Calu3 (cell line): ENCODE measurements around the gene ZFYVE28. TPM values are rescaled to one million over a fixed set of nuclear protein-coding genes. Genes with fewer than 3 reads are reported as not detected.

Experiments used
- BruUV-seq: library from RNA; stranded (reverse); fragments of 400-500 nt; replicated peaks from 2 replicates; lab custom pipeline; 2021; lab: Mats Ljungman, UMichigan
- CTCF ChIA-PET: fragments of 300-600 bp; sonication (Branson Sonifier 250); formaldehyde crosslinking; loops from one replicate; lab custom pipeline; 2022; ENCODE audit warnings: antibody characterized with exemption; lab: Charles Lee
- DNase-seq: peaks from one replicate; pipeline ENCODE4 v3.0.0; 2022
- H3K27ac Mint-ChIP-seq: one replicate; pipeline ENCODE4 v1.8.0; 2022; ENCODE audit warnings: mixed read lengths; ENCODE audit not compliant: unreplicated experiment
- H3K27me3 Mint-ChIP-seq: one replicate; pipeline ENCODE4 v1.8.0; 2022; ENCODE audit warnings: mixed read lengths; ENCODE audit not compliant: unreplicated experiment
- H3K36me3 Mint-ChIP-seq: one replicate; pipeline ENCODE4 v1.8.0; 2022; ENCODE audit warnings: mild to moderate bottlenecking, moderate library complexity, mixed read lengths; ENCODE audit not compliant: insufficient read depth, unreplicated experiment
- H3K4me1 Mint-ChIP-seq: one replicate; pipeline ENCODE4 v1.8.0; 2022; ENCODE audit warnings: mild to moderate bottlenecking, low read depth, mixed read lengths; ENCODE audit not compliant: unreplicated experiment
- H3K4me3 Mint-ChIP-seq: one replicate; pipeline ENCODE4 v1.8.0; 2022; ENCODE audit warnings: mild to moderate bottlenecking, low read depth, moderate library complexity, mixed read lengths; ENCODE audit not compliant: unreplicated experiment
- H3K9me3 Mint-ChIP-seq: one replicate; pipeline ENCODE4 v1.8.0; 2022; ENCODE audit warnings: low read depth, mixed read lengths; ENCODE audit not compliant: unreplicated experiment
- intact Hi-C: fragments of 100-400 bp; cut with micrococcal nuclease; formaldehyde crosslinking; loops from one replicate; pipeline ENCODE4 v1.10.0; 2022; ENCODE audit not compliant: unreplicated experiment
- total RNA-seq: library from RNA; stranded (reverse); gene quantifications from 2 replicates; pipeline ENCODE4 v1.2.3, GENCODE V29; 2022
- TF ChIP-seq, protein P1 (sequence below): fragments of 200-600 bp; IDR thresholded peaks from one replicate; pipeline ENCODE4 v1.8.0; 2022; ENCODE audit warnings: antibody characterized with exemption; ENCODE audit not compliant: unreplicated experiment

The ZFYVE28 gene
- total RNA-seq, 1 experiment from 2014 or later: 1.2 TPM

DNA sequence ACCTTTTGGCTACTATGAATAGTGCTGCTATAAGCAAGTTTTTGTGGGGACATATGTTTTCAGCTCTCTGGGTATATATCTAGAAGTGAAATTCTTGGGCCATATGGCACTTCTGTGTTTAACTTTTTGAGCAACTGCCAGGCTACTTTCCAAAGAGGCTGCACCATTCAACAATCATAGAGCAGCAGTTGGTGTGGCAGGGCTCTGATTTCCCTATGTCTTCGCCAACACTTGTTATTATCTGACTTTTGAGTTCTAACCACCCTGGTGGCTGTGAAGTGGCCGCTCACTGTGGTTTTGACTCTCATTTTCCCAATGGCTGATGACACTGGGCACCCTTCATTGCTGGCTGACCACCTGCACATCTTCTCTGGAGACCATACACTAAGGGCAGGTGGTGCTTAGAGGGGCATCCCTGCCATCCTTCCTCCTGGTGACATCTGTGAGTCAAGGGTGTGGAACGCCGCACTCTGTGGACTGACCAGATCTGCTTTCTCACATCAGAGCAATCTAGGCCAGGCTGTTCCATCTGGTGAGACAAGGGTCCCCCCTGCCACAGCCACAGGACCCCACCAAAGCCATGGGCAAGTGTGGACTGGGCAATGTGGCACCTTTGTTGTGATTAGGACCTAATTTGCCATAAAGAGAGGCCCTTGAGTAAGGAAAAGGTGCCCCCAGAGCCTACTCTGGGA is 49.6 kb downstream of the ZFYVE28 start:
- CTCF ChIA-PET: interaction anchor here (0.7 kb wide), 2 partner anchors 82 to 95 kb away, joined by 3 read pairs; no protein-coding TSS in a partner anchor
- Mint-ChIP-seq H3K9me3 (no peaks in the 10 kb centered on the region), H3K36me3 (no peaks in the 10 kb centered on the region), H3K4me1 (no peaks in the 10 kb centered on the region), H3K27ac (no peak overlapping the region), H3K27me3 (no peaks in the 10 kb centered on the region), H3K4me3 (no peak overlapping the region)
- TF ChIP-seq, protein P1, sequence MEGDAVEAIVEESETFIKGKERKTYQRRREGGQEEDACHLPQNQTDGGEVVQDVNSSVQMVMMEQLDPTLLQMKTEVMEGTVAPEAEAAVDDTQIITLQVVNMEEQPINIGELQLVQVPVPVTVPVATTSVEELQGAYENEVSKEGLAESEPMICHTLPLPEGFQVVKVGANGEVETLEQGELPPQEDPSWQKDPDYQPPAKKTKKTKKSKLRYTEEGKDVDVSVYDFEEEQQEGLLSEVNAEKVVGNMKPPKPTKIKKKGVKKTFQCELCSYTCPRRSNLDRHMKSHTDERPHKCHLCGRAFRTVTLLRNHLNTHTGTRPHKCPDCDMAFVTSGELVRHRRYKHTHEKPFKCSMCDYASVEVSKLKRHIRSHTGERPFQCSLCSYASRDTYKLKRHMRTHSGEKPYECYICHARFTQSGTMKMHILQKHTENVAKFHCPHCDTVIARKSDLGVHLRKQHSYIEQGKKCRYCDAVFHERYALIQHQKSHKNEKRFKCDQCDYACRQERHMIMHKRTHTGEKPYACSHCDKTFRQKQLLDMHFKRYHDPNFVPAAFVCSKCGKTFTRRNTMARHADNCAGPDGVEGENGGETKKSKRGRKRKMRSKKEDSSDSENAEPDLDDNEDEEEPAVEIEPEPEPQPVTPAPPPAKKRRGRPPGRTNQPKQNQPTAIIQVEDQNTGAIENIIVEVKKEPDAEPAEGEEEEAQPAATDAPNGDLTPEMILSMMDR: no peak
- intact Hi-C loops: no loop called here
- DNase-seq: no peak
- BruUV-seq: no TSS peak

DNA sequence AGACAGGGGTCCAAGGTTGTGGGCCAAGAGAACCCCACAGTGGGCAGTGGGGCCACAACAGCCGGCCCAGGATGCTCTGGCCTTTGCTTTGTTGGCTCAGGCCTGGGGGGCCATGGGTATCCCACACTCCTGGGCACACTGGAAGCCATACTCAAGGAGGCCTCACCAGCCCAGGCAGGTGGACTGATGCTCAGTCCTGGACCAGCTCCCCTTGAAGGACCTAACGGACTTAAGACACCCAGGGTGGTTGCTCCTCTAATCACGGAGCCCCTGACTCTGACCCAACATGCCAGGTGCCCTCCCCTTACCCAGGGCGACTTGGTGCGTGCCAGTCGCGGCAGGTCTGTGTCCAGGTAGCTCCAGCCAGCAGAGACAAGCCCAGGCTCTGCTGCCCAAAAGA is 50.8 kb downstream of the ZFYVE28 start:
- CTCF ChIA-PET: interaction anchor here (0.7 kb wide), 1 partner anchor 83 kb away, joined by 3 read pairs; no protein-coding TSS in a partner anchor
- TF ChIP-seq, protein P1: no peak
- no TSS peak for BruUV-seq
- Mint-ChIP-seq H3K4me1 (no peaks in the 10 kb centered on the region), H3K9me3 (no peaks in the 10 kb centered on the region), H3K27ac (no peak overlapping the region), H3K4me3 (no peak overlapping the region), H3K36me3 (no peaks in the 10 kb centered on the region), H3K27me3 (no peaks in the 10 kb centered on the region)
- intact Hi-C loops: no loop called here
- DNase-seq: no peak

DNA sequence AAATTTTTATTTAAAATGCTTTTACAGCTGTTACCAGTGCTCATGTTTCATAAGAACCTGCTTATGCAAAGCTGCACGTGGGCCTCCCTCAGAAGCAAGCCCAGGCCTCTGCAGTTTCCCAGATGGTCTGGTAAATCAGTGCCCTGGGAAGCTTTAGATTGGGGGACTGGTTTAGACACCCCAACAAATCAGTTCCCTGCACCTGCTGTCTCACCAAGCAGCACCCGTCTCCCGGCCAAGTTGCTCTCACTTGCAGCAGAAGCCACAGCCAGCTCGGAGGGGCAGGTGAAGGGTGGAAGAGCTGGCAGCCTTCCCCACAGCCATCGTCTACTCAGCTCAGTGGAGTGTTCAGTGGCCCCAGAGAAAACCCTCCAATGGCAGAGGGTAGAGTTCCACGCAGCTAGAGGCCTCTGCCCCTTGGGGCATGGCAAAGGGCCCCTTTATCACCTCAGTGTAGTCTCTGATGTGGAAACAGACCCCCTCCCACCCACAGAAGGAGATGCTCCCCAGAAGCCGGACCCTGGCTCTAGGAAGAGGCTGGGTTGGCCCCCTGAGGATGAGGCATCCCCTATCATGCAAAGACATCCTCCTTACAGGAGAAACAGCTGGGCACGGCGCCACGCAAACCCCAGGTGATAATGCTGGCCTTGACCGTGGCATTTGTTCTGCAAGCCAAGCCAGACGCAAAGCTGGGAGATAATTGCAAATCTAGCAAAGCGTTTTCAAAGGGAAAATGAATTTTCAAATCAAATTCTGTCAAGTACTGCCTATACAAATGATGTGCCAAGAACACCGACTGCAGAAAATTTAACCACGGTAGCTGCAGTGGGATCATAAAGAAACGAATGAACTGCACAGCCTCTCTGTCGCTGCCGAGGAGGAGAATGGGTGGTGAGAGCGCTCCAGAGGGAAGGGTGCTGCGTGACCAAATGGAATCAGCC is 51.9 kb downstream of the ZFYVE28 start:
- intact Hi-C loops: no loop called here
- BruUV-seq: no TSS peak
- TF ChIP-seq, protein P1: no peak
- no peak overlapping the region for H3K27ac Mint-ChIP-seq
- no peaks in the 10 kb centered on the region for H3K36me3 Mint-ChIP-seq
- H3K27me3 Mint-ChIP-seq: peaks cover 3% of the 10 kb centered on the region
- no peak for DNase-seq
- H3K4me3 Mint-ChIP-seq: no peak overlapping the region
- CTCF ChIA-PET: no interaction called here
- H3K9me3 Mint-ChIP-seq: no peaks in the 10 kb centered on the region
- no peaks in the 10 kb centered on the region for H3K4me1 Mint-ChIP-seq

DNA sequence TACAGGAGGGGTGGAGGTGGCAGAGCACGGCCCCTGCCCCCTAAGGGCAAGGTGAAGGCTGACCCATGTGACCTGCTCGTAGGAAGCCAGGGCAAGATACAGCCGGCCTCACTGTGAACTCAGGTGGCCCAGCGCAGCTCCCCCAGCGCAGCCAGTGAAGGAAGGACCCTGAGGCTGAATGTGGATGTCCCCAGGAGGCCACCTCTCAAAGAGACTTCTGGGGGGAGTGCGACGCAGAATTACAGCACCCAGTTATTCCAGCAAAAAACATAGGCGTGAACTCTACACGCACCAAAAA is 52.6 kb downstream of the ZFYVE28 start:
- Mint-ChIP-seq H3K9me3 (no peaks in the 10 kb centered on the region), H3K27me3 (peaks cover 8% of the 10 kb centered on the region)

More for the DNA sequence above, 52.6 kb downstream of the ZFYVE28 start:
- Mint-ChIP-seq H3K4me1 (no peaks in the 10 kb centered on the region), H3K36me3 (no peaks in the 10 kb centered on the region), H3K27ac (no peak overlapping the region), H3K4me3 (no peak overlapping the region)
- intact Hi-C loops: no loop called here
- CTCF ChIA-PET: no interaction called here
- no TSS peak for BruUV-seq
- TF ChIP-seq, protein P1: no peak
- DNase-seq: no peak
